HG03354 (cell line): ENCODE results near the gene ZNF205.
"Not testable (repeated sequence)": the region's sequence is repeated elsewhere in the genome, so short reads cannot be mapped to it uniquely, and the experiment has no call there.

Source experiments
- ATAC-seq: cut with Tn5 transposase; IDR thresholded peaks from one replicate; pipeline ENCODE4 v1.9.1; 2021; ENCODE audit warnings: mild to moderate bottlenecking; ENCODE audit not compliant: unreplicated experiment, poor library complexity, severe bottlenecking

The ZNF205 gene

GRCh38 chr16:3127745-3128144 is 15.4 kb downstream of the ZNF205 start:
- no peak for ATAC-seq

GRCh38 chr16:3129137-3130131 is 17.0 kb downstream of the ZNF205 start:
- peak; percentile 40 for ATAC-seq

GRCh38 chr16:3131755-3132377 is 19.5 kb downstream of the ZNF205 start:
- no peak for ATAC-seq

- no peak for ATAC-seq
Observed at GRCh38 chr16:3133844-3134243, 21.5 kb downstream of the ZNF205 start.

GRCh38 chr16:3134338-3135125 is 22.1 kb downstream of the ZNF205 start, which contains the start of gene ZNF213:
Gene ZNF213, plus strand, starts transcription at chr16:3135029. Its CDS starts 2,252 bp downstream, at chr16:3137281.
- peak; percentile 89 for ATAC-seq

- peak; percentile 9 for ATAC-seq
Observed at GRCh38 chr16:3135126-3135715, 22.8 kb downstream of the ZNF205 start.

GRCh38 chr16:3137267-3137666 is 24.9 kb downstream of the ZNF205 start:
- no peak for ATAC-seq

- no peak for ATAC-seq
Observed at GRCh38 chr16:3138342-3138741, 26.0 kb downstream of the ZNF205 start.

GRCh38 chr16:3138823-3139426 is 26.5 kb downstream of the ZNF205 start:
- ATAC-seq, result no peak

- ATAC-seq, result not testable (repeated sequence)
Observed at GRCh38 chr16:3139561-3139960, 27.2 kb downstream of the ZNF205 start.

GRCh38 chr16:3140603-3141427 is 28.4 kb downstream of the ZNF205 start:
- ATAC-seq, result no peak

GRCh38 chr16:3141781-3142311 is 29.5 kb downstream of the ZNF205 start:
- no peak for ATAC-seq

GRCh38 chr16:3142327-3142726 is 29.9 kb downstream of the ZNF205 start:
- no peak for ATAC-seq

- no peak for ATAC-seq
Observed at GRCh38 chr16:3142770-3143169, 30.4 kb downstream of the ZNF205 start.

- no peak for ATAC-seq
Observed at GRCh38 chr16:3143189-3143588, 30.8 kb downstream of the ZNF205 start.

GRCh38 chr16:3143598-3144320 is 31.4 kb downstream of the ZNF205 start:
- no peak for ATAC-seq

- ATAC-seq, result no peak
Observed at GRCh38 chr16:3144321-3144983, 32.1 kb downstream of the ZNF205 start.
